GM18505 (cell line): ENCODE results near the gene KDM2B.
"Not testable (repeated sequence)": the region's sequence is repeated elsewhere in the genome, so short reads cannot be mapped to it uniquely, and the experiment has no call there.

Source experiments
- ATAC-seq: cut with Tn5 transposase; IDR thresholded peaks from one replicate; pipeline ENCODE4 v1.9.1; 2021; ENCODE audit not compliant: unreplicated experiment
- POLR2A ChIP-seq: IDR thresholded peaks from 4 replicates; pipeline ENCODE4 v1.6.1; 2011; ENCODE audit warnings: borderline replicate concordance; ENCODE audit not compliant: insufficient read depth, insufficient read length; ENCODE audit errors: extremely low read depth

KDM2B gene

GRCh38 chr12:121602766-121603165, 21.9 kb upstream of the KDM2B start:
- ATAC-seq: no peak

GRCh38 chr12:121600702-121601336, 20.0 kb upstream of the KDM2B start:
- no peak for ATAC-seq
- TF ChIP-seq POLR2A: no peak

More at GRCh38 chr12:121602766-121603165, 21.9 kb upstream of the KDM2B start:
- no peak for TF ChIP-seq POLR2A

DNA sequence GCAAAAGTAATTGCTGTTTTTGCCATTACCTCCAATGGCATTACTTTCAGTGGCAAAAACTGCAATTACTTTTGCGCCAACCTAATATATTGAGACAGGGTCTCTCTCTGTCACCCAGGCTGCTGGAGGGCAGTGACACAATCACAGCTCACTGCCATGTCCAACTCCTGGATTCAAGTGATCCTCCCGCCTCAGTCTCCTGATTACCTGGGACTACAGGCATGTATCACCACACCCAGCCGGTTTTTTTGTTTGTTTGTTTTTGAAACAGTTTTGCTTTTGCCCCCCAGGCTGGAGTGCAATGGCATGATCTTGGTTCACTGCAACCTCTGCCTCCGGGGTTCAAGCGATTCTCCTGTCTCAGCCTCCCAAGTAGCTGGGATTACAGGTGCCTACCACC, 15.7 kb upstream of the KDM2B start:
- TF ChIP-seq POLR2A: no peak
- ATAC-seq: no peak

DNA sequence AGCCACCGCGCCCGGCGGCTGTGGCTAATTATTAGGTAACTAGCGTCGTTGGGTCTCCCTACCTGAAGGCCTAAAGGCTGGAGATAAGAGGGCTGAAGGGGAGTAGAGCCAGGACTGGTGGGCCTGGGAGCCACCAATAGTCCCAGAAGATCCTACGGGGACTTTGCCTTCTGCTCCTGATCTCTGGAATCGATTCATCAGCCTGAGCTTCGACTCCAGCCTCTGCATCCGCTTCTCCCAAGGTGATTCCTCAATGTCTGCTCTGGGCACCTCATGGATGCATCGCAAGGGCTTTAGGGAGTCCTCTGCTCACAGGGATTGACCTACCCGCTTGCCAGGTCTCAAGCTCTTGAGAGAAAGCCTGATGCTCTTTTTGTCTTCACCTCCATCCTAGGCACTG, 14.7 kb upstream of the KDM2B start:
- TF ChIP-seq POLR2A: no peak
- ATAC-seq: no peak

DNA sequence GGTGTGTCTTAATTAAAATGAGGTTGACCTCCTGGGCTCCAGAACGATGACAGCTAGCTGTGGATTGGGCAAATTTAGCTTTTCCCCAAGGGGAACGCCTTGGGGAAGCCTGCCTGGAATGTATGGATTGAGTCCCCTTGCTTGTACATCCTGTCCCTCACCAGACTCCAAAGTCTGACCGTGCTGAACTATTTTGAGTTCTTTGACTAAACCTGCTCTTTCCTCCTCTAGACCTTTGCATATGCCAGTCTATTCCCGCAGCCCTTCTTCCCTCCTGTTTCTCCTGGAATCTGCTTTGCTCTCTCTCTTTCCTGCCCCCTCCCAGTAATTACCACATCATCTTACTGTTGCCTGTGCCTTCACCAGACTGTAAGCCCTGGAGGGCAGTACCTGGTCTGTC, 11.5 kb upstream of the KDM2B start:
- TF ChIP-seq POLR2A: no peak
- no peak for ATAC-seq

DNA sequence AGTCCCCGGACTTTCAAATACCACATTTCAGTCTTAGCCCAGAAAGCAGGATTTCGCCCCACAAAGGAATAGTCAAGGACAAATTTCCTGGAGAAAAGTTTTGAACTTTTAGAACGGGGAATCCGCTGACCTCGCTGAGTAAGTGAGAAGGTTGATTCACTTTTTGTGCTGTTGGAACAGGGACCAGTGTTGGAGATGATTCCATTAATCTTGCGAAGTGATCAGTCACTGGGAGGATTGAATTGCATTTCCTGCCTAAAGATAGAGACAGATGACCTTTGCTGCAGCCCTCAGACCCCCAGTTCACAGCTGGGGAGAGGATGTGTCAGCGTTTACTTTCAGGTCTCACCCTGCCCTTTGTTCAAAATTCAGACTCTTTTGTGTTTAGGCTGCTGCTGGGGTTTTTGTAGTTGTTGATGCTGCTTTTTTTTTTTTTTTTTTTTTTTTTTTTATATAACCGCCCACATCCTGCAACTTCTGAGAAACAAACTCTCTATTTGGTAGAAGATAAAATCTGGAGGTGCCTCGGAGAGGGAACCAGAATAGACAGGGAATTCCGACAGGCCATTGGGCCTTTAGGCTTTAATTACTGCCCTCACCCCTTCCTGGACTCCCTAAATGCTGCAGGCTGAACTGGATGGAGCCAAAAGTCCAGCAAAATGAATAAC, 9.8 kb upstream of the KDM2B start:
- TF ChIP-seq POLR2A: no peak
- ATAC-seq: no peak

- ATAC-seq: not testable (repeated sequence)
Measured at GRCh38 chr12:121584885-121585284, 4.1 kb upstream of the KDM2B start.

- ATAC-seq: not testable (repeated sequence)
Measured at GRCh38 chr12:121583334-121583661, 2.5 kb upstream of the KDM2B start.

GRCh38 chr12:121582583-121583333, 1.9 kb upstream of the KDM2B start:
- no peak for ATAC-seq
- no peak for TF ChIP-seq POLR2A

GRCh38 chr12:121581686-121582429, 1.0 kb upstream of the KDM2B start:
- no peak for ATAC-seq
- TF ChIP-seq POLR2A: no peak

DNA sequence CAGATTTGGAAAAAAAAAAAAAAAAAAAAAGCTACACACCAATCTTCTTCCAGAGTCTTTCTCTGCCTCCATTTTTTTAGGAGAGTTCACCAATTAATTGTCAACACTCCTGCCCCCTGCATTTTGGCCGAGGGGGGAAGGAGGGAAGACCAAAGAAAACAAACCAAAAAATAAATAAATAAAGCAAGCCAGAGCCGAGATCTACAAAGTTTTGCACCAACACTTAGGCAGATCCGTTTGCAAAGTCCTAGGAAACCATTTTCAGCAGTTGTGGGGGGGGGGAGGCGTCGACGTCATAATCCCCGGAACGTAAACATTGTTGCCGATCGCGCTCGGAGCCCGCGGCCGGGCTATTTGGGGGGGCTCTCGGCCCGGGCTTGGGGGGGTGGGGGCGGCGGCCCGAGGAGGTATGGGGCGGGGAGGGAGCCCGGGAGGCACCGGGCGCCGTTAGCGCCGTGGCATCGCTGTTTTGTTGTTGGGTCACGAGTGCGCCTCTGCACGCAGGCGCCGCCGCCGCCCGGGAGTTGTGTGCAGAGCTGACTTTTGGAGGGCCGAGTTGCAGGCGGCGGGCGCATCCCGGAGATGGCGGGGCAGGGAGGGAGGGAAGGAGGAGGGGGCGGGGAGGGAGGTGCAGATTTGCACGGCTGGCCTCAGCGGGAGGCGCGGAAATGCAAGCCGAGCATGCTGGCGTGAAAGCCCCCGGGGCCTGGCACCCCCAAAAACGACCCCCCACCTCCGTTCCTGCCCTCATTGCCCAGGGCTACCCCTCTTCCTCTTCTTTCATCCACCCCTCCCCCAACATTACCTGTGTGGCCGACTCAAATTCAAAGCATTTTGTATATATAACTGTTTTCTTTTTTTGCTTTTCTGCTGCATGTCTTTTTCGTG, 598 bp downstream of the KDM2B start:
- no peak for ATAC-seq
- peak; percentile 47 for TF ChIP-seq POLR2A

DNA sequence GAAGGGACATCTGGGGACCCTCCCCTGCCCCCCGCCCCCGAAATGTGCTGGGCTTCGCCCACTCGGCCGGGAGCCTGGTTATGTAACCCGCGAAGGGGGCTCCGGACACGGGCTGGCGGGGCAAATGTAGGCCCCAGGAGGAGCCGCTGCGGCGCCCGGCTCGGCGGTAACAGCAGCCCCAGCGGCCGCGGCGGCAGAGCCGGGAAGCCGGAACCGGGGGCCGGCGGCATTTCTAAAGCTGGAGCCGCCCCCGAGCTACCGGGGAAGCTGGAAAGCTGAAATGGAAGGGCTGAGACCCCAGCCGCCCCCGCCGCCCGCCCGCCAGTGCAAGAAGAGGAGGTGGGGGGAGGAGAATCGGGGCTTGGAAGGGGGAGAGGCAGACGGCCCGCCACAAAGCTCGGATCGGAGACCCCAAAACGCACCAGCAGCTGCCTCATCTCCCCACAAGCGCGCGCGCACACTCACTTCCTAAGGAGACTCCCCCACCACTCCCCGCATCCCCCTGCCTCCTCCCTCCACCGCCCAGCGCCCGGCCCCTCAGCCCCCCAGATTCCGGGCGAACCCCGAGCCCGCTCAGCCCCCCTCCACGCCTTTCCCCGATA, 1.5 kb downstream of the KDM2B start:
- TF ChIP-seq POLR2A: peak; percentile 15
- no peak for ATAC-seq
